ENCODE results near the gene NECTIN1.

NECTIN1 gene

GRCh38 chr11:119671051-119671450, 57.9 kb downstream of the NECTIN1 start:
- peak; percentile 4 to 27 for DNase-seq

- no peak for DNase-seq
Measured at GRCh38 chr11:119669487-119669886, 59.5 kb downstream of the NECTIN1 start.

- DNase-seq: no peak
Measured at GRCh38 chr11:119668676-119669075, 60.3 kb downstream of the NECTIN1 start.

GRCh38 chr11:119666463-119667131, 62.4 kb downstream of the NECTIN1 start:
- DNase-seq: peak; percentile 34 to 39

- DNase-seq: no peak
Measured at GRCh38 chr11:119666061-119666460, 62.9 kb downstream of the NECTIN1 start.

- DNase-seq: no peak
Measured at GRCh38 chr11:119664701-119665420, 64.1 kb downstream of the NECTIN1 start.

- peak; percentile 64 to 72 for DNase-seq
Measured at GRCh38 chr11:119664063-119664572, 64.9 kb downstream of the NECTIN1 start.

- DNase-seq: no peak
Measured at GRCh38 chr11:119663279-119663678, 65.7 kb downstream of the NECTIN1 start.

- DNase-seq: no peak
Measured at GRCh38 chr11:119661226-119661625, 67.8 kb downstream of the NECTIN1 start.

GRCh38 chr11:119659971-119660723, 68.9 kb downstream of the NECTIN1 start:
- no peak for DNase-seq

- no peak for DNase-seq
Measured at GRCh38 chr11:119652907-119653659, 75.9 kb downstream of the NECTIN1 start.

- DNase-seq: no peak
Measured at GRCh38 chr11:119651802-119652584, 77.0 kb downstream of the NECTIN1 start.

- DNase-seq: no peak
Measured at GRCh38 chr11:119650251-119650650, 78.7 kb downstream of the NECTIN1 start.

GRCh38 chr11:119647254-119647653, 81.7 kb downstream of the NECTIN1 start:
- no peak for DNase-seq

- no peak for DNase-seq
Measured at GRCh38 chr11:119645018-119645417, 84.0 kb downstream of the NECTIN1 start.

- no peak for DNase-seq
Measured at GRCh38 chr11:119644502-119644901, 84.5 kb downstream of the NECTIN1 start.

- DNase-seq: no peak
Measured at GRCh38 chr11:119643876-119644225, 85.1 kb downstream of the NECTIN1 start.

GRCh38 chr11:119643212-119643875, 85.7 kb downstream of the NECTIN1 start:
- no peak for DNase-seq

GRCh38 chr11:119641983-119642745, 86.8 kb downstream of the NECTIN1 start:
- DNase-seq: peak in 1 of 2 experiments; percentile 49

GRCh38 chr11:119640541-119640940, 88.5 kb downstream of the NECTIN1 start:
- DNase-seq: no peak
